ENCODE results near the gene FAM200B.

DNA sequence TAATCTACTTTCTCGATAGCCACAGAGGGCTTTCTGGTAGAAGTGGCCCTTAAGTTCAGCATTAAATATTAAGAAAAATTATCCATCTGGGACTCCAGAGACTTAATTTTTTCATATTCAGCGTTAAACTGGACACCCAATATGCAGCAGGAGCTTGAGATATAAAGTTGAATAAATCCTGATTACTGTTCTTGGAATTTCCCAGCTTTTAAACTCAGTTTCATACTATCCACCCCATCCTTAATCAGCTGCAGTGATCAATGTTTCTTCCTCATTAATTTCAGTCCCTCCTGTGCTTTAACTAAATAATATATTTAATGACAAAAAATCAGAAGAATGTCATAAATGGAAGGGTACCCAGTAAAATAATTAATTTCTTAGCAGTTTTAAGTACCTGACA, 22.8 kb upstream of the FAM200B start:
- TF ChIP-seq, protein P1, sequence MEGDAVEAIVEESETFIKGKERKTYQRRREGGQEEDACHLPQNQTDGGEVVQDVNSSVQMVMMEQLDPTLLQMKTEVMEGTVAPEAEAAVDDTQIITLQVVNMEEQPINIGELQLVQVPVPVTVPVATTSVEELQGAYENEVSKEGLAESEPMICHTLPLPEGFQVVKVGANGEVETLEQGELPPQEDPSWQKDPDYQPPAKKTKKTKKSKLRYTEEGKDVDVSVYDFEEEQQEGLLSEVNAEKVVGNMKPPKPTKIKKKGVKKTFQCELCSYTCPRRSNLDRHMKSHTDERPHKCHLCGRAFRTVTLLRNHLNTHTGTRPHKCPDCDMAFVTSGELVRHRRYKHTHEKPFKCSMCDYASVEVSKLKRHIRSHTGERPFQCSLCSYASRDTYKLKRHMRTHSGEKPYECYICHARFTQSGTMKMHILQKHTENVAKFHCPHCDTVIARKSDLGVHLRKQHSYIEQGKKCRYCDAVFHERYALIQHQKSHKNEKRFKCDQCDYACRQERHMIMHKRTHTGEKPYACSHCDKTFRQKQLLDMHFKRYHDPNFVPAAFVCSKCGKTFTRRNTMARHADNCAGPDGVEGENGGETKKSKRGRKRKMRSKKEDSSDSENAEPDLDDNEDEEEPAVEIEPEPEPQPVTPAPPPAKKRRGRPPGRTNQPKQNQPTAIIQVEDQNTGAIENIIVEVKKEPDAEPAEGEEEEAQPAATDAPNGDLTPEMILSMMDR (IDR thresholded peaks at IDR 0.05) = no peak
- TF ChIP-seq POLR2A (IDR thresholded peaks at IDR 0.05) = no peak
